ENCODE data around the gene CRTAP.

GRCh38 chr3:33111581-33111980 lies 2.2 kb upstream of the CRTAP start:
- TF ChIP-seq, protein P1, sequence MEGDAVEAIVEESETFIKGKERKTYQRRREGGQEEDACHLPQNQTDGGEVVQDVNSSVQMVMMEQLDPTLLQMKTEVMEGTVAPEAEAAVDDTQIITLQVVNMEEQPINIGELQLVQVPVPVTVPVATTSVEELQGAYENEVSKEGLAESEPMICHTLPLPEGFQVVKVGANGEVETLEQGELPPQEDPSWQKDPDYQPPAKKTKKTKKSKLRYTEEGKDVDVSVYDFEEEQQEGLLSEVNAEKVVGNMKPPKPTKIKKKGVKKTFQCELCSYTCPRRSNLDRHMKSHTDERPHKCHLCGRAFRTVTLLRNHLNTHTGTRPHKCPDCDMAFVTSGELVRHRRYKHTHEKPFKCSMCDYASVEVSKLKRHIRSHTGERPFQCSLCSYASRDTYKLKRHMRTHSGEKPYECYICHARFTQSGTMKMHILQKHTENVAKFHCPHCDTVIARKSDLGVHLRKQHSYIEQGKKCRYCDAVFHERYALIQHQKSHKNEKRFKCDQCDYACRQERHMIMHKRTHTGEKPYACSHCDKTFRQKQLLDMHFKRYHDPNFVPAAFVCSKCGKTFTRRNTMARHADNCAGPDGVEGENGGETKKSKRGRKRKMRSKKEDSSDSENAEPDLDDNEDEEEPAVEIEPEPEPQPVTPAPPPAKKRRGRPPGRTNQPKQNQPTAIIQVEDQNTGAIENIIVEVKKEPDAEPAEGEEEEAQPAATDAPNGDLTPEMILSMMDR (conservative IDR thresholded peaks at IDR 0.05; ENCODE audit: low read length), result no peak
- TF ChIP-seq EZH2phosphoT487 (IDR thresholded peaks at IDR 0.05; ENCODE audit: borderline replicate concordance), result no peak
